GM19099 (cell line): ENCODE results near the gene PDSS2.

Source experiments
- POLR2A ChIP-seq: IDR thresholded peaks from 3 replicates; pipeline ENCODE4 v1.6.1; 2011; ENCODE audit warnings: low read depth; ENCODE audit not compliant: insufficient read length; ENCODE audit errors: extremely low read depth

The PDSS2 gene

GRCh38 chr6:107154801-107155160, 304.6 kb downstream of the PDSS2 start:
- no peak for TF ChIP-seq POLR2A

GRCh38 chr6:107154131-107154800, 305.1 kb downstream of the PDSS2 start:
- TF ChIP-seq POLR2A = no peak

GRCh38 chr6:107152638-107153430, 306.5 kb downstream of the PDSS2 start:
- no peak for TF ChIP-seq POLR2A

GRCh38 chr6:107144666-107145065, 314.7 kb downstream of the PDSS2 start:
- TF ChIP-seq POLR2A = no peak

- TF ChIP-seq POLR2A = no peak
Measured at GRCh38 chr6:107144014-107144413, 315.4 kb downstream of the PDSS2 start.

- TF ChIP-seq POLR2A = no peak
Measured at GRCh38 chr6:107140581-107140980, 318.8 kb downstream of the PDSS2 start.

- no peak for TF ChIP-seq POLR2A
Measured at GRCh38 chr6:107132330-107132954, 326.9 kb downstream of the PDSS2 start.

- no peak for TF ChIP-seq POLR2A
Measured at GRCh38 chr6:107129370-107129925, 329.9 kb downstream of the PDSS2 start.

- TF ChIP-seq POLR2A = no peak
Measured at GRCh38 chr6:107128577-107128976, 330.8 kb downstream of the PDSS2 start.

GRCh38 chr6:107128175-107128574, 331.2 kb downstream of the PDSS2 start:
- TF ChIP-seq POLR2A = no peak

GRCh38 chr6:107125771-107126170, 333.6 kb downstream of the PDSS2 start:
- TF ChIP-seq POLR2A = no peak

GRCh38 chr6:107124934-107125348, 334.4 kb downstream of the PDSS2 start:
- no peak for TF ChIP-seq POLR2A

GRCh38 chr6:107123501-107123900, 335.9 kb downstream of the PDSS2 start:
- TF ChIP-seq POLR2A = no peak

- no peak for TF ChIP-seq POLR2A
Measured at GRCh38 chr6:107122748-107123147, 336.6 kb downstream of the PDSS2 start.

GRCh38 chr6:107121964-107122495, 337.3 kb downstream of the PDSS2 start:
- TF ChIP-seq POLR2A = no peak
